NCI-H774 (cell line): ENCODE results near the gene ADGRG6.

Experiments used
- DNase-seq: peaks from one replicate; lab custom pipeline; 2025; lab: John Stamatoyannopoulos, UW

Gene ADGRG6

DNA sequence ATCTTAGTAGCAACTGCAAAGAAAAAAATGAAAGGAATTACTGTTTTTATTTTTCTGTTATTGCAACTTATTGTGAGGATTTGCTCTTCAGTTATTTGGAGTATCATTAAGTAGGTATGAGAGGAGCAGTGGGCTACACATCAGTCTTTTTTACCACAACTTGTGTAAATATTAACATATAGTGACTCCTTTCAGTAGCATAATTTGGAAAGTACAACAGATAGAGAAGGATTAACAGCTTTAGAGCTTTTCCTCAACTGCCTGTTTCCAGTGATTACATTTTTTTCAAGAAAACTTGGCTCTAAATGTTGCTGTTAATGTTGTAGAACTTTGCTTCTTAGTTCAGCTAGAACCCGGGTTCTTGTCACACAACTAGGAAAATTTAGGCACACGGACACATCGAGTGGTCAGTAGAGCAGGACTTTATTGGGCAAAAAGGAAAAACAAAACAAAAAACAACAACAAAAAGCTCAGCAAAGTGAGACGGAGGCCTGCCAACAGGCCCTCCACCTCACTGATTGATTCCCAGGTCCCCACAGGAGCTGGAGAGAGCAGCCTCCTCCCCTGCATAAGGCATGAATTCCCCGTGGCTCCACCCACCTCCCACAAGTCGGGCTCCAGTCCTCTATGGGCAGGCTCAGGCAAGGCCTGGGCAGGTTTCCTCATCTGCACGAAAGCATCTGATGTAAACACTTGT lies 75.1 kb downstream of the ADGRG6 start:
- DNase-seq, result no peak

DNA sequence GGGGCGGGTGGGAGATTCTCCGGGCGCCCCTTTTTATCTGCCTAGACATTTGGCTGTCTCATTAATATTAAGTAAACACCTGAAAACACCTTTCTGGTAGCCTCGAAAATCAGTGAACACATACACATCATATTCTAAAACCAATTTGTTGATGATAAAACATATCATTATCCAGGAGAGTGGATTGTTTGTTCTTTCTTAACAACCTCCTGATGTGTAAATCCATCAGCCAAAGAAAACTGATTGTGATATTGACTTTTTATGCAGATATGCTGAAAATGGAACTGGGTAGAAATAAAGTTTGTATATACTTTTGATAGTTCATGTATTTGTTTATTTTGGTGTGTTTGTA lies 75.7 kb downstream of the ADGRG6 start:
- no peak for DNase-seq

DNA sequence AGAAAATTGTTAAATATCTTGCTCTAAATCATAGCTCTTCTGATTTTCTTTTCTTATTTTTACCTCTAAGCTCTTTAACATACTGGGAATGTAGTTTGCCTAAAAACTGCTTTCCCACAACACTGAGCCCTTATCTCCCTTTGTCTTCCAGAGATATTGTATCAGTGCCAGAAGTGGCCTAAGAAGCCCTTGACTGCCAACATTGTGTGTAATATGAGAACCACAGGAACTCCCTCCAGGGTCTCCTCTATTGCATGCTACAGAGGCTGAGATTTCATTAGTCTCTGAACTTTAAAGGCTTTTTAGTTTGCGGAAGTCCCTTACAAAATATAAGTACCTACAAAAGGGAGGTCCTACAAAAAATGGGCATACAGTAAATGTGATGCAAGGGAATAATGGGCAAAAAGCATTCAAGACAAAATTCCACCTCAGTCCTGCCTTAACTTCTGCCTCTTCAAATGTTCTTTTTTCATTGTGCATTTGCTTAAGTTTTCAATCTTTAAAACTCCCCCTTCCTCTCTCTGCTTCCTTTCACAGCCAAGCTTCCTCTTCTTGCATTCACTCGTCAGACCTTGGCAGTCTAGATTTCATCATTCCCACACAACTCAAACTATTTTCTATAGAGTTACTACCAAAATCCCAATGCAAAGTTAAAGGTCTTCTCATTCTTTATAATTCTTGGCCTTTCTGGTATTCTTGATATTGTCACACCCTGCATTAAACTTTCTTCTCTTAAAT lies 76.5 kb downstream of the ADGRG6 start:
- DNase-seq, result no peak

DNA sequence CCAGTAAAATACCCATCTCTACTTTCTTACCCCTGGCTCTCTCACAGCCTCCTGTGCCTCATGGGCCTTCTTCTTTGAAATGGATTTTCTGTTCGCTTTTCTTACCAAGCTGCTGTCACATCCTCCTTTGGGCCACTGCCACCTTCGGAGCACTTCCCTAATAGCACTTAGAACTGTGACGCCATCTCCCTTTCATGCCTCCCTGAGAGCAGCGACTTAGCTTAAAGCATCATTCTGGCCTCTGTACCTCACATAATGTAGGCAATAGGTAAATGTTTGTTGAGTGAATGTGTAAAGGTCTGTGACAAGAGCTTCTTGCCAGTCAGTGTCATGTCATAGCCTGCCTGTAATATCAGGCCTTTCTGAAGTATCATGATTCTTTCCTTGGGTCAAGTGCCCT lies 78.8 kb downstream of the ADGRG6 start:
- no peak for DNase-seq

DNA sequence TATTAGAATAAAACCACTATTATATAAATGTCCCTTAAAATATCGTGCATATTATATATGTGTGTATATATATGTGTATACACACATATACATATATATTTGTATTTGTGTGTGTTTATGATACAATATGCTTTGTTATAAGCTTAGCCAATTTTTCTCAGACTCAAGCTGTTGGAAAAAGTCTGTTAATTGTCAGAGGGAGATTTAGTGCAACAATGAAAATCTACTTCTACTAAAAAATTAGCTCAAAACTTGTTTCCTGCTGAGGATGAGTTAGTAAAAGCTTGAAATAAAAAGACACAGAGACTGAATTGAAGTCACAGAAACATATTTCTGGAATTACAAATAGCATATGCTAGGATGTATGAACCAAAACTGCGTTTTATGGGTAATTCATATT lies 79.4 kb downstream of the ADGRG6 start:
- no peak for DNase-seq

DNA sequence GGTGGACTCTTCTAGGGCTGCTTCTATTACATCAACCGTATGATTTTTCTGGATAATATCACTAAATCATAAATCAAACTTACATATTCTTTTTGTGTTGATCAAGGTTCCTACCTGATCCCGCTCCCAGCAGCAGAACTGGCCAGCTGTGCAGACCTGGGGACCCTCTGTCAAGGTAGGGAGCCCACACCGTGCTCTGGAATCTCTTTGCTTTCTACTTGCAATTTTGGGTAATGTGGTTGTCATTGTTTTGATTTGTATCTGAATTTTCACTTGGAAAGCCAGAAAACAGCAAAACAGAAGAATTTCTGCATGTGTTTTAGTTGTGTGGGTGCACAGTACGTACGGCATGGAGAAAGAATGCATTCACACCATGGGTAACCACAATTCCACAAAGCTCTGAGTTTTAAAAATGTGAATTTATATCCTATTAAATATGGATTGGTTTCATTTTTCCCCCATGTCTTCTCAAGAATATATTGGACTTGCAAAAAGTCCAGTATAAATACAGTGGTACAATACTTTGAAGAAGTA lies 80.1 kb downstream of the ADGRG6 start:
- no peak for DNase-seq

DNA sequence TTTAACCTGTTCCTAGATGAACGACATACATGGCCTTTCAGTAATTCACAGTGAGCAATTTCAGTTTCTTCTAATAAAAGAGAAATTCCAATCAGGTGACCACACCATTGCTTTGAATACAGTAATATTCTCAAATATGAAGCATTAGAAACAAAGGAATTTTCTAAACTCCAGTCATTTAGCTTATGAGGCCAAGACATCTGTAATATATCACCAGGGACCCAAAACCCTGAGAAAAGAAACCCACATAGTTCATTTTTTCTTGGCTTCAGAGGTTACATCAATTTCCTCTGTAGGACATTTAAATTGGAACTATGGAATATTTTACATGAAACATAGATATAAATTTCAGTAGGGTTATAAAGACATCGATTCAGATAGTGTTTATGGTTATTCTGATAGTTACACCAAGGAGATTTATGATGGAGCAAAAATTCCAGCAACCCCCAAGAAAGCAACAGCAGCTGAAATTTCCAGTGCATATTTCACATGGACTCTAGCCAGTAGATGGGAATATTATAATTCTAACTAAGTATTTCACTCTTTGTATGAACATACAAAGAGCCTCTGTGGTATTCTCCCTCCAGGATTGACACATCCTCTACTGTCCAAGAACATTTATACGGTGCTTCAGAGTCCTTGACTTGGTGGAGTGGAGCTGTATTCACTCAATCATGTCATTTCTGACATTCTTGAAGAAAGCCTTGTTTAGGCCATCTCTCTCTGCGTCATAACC lies 82.9 kb downstream of the ADGRG6 start:
- no peak for DNase-seq

DNA sequence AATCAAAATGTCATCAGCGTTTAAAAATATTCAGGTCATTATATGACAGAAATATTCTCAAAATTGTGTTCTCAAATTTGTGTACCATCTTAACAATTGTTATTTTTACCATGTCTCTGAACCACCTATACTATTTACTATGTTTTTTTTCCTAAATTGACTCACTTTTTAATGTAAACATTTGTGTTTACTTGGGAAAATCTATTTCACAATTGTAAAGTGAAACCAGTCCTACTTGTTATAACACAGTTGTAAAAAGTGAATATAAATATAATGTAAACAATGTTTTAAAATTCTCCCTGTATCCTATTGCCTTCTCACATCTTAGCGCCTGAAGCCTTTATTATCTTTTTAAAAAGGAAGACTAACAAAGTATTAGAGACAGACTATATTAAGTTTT lies 83.5 kb downstream of the ADGRG6 start:
- no peak for DNase-seq

DNA sequence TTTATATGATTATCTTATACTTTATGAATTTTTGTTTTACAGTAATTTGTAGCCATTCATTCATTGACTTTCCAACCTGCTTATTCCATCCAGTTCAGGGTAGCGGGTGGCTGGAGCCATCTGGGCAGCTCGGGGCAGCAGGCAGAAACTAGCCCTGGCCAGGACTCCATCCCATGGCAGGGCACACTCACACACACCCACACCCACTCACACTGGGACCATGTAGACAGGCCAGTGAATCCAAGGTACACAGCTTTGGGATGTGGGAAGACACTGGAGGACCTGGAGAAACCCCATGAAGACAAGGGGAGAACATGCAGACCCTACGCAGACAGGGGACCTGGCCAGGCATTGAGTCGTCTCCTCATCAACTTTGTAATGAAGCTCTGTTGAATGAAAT lies 84.8 kb downstream of the ADGRG6 start:
- DNase-seq, result no peak

DNA sequence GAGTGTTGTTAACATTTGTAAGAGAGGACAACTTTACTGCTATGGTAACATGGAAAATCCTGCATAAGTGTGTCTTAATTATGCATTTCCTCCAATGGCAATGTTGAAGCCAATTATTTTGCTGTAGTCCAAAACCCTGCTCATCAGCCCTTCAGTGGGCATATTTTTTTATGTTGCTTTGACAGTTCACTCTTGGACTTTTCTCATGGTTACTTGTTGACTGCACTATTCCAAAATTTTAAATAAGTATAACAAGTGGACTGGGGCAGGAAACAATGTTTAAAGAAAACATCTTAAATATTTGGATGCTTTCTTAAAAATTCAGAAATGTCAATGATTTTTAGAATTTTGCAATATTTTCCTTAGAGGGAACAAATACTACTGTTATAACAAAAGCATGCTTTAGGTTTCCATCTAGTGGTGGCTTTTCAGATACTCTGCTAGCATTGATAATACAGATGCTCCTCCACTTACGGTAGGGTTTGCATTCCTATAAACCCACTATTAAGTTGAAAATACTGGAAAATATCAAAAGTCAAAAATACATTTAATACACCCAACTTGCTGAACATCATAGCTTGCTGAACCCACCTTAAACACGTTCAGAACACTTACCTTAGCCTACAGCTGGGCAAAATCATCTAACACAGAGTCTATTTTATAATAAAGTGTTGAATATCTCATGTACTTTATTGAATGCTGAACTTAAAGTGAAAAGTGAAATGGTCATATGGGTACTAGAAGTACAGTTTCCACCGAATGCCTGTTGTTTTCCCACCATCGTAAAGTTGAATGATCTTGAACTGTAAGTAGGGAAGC lies 86.4 kb downstream of the ADGRG6 start:
- no peak for DNase-seq

DNA sequence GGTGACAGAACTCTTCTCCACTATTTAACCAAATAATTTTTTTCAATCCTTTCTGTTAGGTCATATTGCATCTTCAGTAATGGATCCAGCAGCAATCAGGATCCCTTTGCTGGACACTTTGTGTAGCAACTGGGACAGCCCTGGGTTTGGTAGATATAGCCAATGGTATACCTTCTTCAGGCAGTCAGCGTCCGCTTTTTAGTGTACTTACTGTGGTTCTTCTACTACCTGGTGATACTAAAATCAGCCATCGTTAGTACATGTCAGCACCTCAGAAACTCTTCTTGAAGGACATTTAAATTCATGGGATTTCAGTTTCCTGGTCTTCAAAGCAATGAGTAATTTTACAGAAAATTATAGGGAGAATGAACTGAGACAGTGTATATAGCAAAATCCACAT lies 93.5 kb downstream of the ADGRG6 start:
- no peak for DNase-seq

DNA sequence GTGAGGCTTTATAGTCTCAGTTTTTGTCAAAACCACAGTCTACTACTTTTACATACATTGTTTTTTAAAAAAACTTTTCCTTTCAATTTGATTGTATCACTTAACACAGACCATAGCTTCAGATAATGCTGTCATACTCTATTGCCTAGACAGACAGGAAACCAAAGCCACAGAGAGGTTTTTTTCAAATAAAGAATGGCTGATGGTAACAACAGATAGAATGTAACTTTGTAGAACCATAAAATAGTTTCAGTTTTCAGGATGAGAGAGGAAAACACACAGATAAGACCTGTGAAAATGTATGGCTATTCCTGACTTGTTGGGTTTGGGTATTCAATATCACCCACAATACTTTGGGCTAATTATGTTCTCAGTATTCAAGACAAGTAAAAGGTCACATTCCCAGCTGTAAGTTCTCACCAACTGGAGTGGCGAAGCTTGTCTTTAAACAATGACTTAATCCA lies 94.0 kb downstream of the ADGRG6 start:
- no peak for DNase-seq

DNA sequence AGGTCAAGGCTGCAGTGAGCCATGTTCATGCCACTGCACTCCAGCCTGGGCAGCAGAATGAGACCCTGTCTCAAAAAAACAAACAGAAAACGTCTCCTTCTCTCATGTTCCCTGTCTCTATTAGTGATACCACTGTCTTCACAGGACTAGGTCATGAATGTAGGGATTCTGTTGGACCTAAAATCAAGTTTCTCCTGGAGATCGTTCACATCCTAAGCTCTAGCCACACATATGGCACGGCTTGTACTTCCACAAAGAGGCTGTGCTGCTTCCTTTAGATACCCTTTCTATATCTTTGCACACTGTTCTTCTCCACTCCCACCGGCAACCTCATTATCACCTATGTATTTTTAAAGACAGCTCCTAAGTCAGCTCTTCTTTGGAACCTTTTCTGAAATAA lies 96.5 kb downstream of the ADGRG6 start:
- no peak for DNase-seq

DNA sequence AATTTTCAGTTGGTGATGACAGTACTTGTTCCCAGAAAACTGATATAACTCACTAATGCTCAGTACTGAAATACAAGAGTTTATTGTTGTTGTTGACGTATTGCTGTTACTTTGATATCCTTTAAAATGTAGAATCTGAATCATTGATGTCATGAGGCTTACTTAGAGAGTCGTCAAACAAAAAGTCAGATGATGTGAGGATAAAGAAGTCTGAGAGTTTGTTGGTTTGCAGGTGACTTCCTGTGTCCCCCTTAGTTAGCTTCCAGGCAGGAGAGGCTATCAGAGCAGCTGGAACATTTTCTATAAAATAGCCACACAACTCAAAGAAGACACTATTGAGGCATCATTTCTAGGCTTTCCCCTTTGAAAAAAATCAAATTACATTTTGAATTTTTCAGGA lies 97.9 kb downstream of the ADGRG6 start:
- no peak for DNase-seq

DNA sequence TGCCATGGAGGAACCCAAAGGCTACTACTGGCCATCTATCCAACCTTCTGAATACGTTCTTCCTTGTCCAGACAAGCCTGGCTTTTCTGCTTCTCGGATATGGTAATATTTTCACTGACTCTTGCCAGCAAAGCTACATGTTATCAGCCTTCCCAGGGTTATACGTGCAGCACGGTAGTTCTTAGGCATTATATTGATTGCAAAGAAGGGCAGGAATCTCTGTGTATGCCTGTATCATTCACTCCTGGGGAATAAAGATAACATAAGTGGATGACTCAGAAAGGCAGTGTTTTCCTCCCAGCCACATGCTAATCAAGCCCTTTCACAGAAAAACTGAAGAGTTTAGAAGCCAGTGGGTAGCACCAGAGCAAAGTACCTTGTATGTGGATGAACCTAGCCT lies 98.7 kb downstream of the ADGRG6 start:
- DNase-seq, result no peak

DNA sequence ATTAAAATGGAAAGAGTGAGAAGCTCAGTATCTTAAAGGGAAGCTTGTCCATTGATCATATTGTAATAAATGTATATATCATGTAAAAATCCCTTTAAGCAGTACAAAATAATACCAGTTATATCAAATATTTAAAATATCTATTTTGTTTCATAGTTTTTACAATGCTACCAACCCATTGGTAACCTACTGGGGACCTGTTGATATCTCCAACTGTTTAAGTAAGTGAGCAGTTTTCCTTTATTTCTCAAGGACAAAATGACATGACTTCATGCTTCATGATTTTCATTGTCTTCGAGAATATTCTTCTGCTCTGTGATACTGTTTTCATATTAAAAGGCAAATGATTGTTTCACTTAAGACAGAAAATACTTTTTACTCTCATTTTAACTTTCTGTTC lies 100.0 kb downstream of the ADGRG6 start:
- DNase-seq, result no peak

DNA sequence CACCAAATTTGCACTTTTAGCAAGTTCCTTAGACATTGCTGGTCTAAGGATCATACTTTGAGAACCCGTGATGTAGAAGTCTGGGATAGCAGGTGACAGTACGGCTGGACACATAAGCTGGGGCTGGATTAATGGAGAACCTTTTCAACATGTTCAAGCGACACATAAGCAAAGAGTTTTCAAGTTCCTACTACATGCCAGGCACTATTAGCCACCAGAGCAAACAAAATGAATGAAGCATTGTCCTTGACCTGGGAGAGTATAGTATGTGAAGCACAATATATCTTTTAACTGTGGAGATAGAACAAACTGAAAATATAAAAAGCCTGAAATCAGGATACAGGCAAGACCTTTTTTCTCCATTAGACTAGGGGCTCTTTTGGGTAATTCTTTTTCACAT lies 102.9 kb downstream of the ADGRG6 start:
- DNase-seq, result no peak

DNA sequence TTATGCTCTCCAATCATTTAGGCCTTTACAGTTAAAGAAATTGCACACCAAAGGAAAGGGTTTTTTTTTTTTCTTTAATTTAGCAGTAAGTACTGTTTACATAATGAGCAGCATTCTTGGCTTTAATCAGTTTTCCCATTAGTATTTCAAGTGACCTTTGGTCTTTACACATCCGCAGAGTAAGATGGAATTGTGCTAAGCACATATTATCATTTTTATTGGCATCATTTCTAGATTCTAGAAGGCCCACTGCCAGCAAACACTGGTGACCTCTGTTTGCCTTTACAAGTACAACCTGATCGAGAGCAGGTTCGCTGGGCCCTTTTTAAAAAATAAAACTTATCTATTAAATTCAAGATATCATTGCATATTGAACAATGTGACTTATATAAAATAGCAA lies 104.3 kb downstream of the ADGRG6 start:
- DNase-seq, result no peak

DNA sequence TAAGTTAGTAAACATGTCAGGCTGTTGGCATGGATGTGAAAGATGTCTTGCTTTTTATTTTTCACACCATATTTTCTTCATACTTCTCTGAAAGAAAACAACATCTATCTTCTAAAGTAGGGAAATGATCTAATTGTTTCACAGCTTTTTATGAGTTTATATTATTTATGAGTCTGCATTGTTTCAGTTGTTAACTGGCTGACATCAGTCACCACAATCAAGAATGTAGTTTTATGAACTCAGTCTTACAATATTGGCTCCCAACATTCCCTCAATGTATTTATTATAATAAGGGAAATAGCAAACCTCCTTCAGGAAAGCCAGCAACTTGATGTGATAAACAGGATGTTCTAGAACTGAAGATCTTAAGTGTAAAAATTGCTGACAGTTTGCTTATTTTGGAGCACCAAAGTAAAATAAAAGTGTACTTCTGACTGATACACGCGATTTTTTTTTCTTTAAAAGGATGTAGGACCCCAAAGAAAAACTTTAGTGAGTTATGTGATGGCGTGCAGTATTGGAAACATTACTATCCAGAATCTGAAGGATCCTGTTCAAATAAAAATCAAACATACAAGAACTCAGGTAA lies 106.0 kb downstream of the ADGRG6 start:
- DNase-seq, result no peak

DNA sequence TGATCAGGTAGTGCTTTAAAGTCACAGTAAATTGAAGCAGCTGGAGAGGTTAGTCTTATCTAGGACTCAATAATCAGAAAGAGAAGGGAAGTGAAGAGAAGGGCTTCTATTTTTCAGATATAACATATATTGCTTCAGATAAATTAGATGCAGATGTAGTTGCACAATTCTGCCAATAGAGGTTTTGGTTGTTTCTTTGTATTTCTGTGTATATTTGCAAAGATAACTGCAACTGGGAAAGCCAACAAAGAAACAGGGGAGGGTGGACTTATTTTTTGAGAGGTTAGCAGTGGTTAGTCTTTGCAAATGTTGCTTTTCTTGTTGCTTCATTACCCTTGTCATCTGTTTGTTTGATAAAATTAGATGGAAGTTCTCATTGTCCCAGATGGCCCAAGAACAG lies 106.6 kb downstream of the ADGRG6 start:
- DNase-seq, result no peak

DNA sequence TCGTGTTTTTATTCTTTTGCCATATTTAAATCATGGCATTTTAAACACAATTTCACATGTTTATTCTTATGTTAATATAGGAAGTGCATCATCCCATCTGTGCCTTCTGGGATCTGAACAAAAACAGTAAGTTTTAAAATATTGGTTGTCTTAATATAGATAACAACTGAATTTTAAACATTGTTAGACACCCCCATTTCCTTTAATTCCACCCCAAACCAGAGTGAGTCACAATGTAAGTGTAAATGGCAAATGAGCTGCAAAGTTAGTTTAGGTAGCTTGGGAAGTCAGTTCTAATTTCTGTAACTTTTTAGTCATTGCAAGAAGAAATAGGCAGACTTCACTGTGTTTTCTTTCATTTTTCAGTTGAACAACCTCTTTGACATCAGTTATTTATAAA lies 108.0 kb downstream of the ADGRG6 start:
- no peak for DNase-seq

DNA sequence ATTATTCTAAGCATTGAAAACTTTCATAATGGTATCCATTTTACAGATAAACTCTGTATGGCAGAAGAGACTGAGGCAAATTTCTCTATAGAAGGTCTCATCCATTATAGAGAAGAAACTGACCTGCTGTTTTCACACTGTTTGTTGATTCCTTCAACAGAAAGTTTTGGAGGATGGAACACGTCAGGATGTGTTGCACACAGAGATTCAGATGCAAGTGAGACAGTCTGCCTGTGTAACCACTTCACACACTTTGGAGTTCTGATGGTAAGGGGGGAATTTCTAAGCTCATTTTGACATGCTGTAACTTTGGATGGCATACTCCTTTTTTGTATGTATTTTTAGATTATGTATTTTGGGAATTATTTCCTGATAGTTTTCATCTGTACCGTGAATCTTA lies 109.3 kb downstream of the ADGRG6 start:
- DNase-seq, result no peak
